ENCODE data around the gene SUCNR1. TPM values are rescaled to one million over a fixed set of nuclear protein-coding genes. Genes with fewer than 3 reads are reported as not detected.

The SUCNR1 gene
- total and polyA plus RNA-seq, 2 donors (not counting 1 experiment from before 2014, with no cell fraction given), result not detected

DNA sequence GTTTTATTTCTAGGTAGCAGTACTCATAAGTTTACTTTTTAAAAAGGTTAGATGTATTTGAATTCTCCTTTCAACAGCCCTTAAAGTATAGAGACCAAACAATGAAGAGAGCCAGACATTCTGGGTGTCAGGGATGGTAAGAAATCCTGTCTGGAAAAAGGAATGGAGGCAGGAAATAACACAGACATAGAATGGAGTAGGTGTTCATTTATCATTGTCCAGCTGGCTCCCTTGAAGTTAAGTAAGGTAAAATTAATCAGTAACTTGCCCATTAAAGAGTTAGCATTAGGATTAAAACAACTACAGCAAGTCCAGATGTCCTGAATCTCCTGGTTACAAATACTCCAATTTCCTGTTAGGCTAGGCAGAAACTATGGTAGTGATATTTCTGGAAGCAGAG is 13.5 kb upstream of the SUCNR1 start:
- TF ChIP-seq, protein P1, sequence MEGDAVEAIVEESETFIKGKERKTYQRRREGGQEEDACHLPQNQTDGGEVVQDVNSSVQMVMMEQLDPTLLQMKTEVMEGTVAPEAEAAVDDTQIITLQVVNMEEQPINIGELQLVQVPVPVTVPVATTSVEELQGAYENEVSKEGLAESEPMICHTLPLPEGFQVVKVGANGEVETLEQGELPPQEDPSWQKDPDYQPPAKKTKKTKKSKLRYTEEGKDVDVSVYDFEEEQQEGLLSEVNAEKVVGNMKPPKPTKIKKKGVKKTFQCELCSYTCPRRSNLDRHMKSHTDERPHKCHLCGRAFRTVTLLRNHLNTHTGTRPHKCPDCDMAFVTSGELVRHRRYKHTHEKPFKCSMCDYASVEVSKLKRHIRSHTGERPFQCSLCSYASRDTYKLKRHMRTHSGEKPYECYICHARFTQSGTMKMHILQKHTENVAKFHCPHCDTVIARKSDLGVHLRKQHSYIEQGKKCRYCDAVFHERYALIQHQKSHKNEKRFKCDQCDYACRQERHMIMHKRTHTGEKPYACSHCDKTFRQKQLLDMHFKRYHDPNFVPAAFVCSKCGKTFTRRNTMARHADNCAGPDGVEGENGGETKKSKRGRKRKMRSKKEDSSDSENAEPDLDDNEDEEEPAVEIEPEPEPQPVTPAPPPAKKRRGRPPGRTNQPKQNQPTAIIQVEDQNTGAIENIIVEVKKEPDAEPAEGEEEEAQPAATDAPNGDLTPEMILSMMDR (IDR thresholded peaks at IDR 0.05), result no peak
- TF ChIP-seq EZH2 (IDR thresholded peaks at IDR 0.05; ENCODE audit: borderline replicate concordance, insufficient read depth, low read depth, low read length, poor library complexity, severe bottlenecking), result no peak
- Mint-ChIP-seq H3K4me3 (no peak overlapping the region), H3K4me1 (no peaks in the 10 kb centered on the region), H3K9me3 (ENCODE audit: insufficient read depth) (no peaks in the 10 kb centered on the region), H3K27me3 (peaks cover 13% of the 10 kb centered on the region), H3K27ac (no peak overlapping the region)
- Histone ChIP-seq H3K4me3 (ENCODE audit: control extremely low read depth in 1 of 5, extremely low read depth in 1 of 5, insufficient read depth in 1 of 5, low read depth in 2 of 5, low read length in 4 of 5) (no peak overlapping the region), H3K27ac (ENCODE audit: low read length in 2 of 2) (no peak overlapping the region), H3K27me3 (replicated peaks in 1 of 4; ENCODE audit: control extremely low read depth in 1 of 4, control insufficient read depth in 3 of 4, insufficient read depth in 4 of 4, low read length in 3 of 4) (no peaks in the 10 kb centered on the region), H3K4me2 (replicated peaks; ENCODE audit: low read depth, low read length, poor library complexity, severe bottlenecking) (no peak overlapping the region), H3K9ac (ENCODE audit: low read length) (no peak overlapping the region), H3K79me2 (ENCODE audit: control insufficient read depth, insufficient read depth, low read length) (no peaks in the 10 kb centered on the region), H2AFZ (ENCODE audit: insufficient read depth, low read depth, low read length, poor library complexity, severe bottlenecking) (no peak overlapping the region), H3K36me3 (replicated peaks in 1 of 2; ENCODE audit: control extremely low read depth in 1 of 2, control insufficient read depth in 1 of 2, extremely low read depth in 1 of 2, insufficient read depth in 2 of 2, low read length in 1 of 2) (no peaks in the 10 kb centered on the region), H3K9me3 (ENCODE audit: control extremely low read depth in 1 of 3, control insufficient read depth in 2 of 3, insufficient read depth in 1 of 3, low read length in 2 of 3) (no peaks in the 10 kb centered on the region), H4K20me1 (ENCODE audit: control insufficient read depth, insufficient read depth, low read length, poor library complexity, severe bottlenecking) (no peaks in the 10 kb centered on the region), H3K4me1 (ENCODE audit: control insufficient read depth in 2 of 2, insufficient read depth in 2 of 2, low read length in 2 of 2) (no peaks in the 10 kb centered on the region)
- intact Hi-C loops (cut with micrococcal nuclease), result no loop called here
- no peak for DNase-seq
- POLR2A ChIA-PET, result no interaction called here
- no peak for ATAC-seq (ENCODE audit: low read depth)
- CTCF ChIA-PET, result no interaction called here

DNA sequence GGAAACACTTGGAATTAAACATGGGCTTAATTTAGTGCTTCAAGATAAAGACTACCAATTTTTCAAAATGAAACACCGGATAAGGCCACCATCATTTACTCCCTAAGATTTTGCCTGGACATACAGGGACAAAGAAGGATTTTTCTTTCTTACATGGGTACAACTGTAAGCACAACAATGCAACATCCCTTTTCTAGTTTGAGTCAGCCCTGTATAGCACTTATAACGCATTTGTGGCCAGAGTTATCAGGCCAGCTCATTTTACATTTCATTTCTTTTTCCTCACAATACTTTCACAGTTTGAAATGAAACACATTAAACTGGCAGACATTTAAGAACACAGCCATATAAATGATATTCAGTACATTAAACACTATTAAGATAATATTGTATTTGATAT is 9.8 kb upstream of the SUCNR1 start:
- no CpG with 5 or more reads among the region's 2 CpGs for WGBS (ENCODE audit: insufficient coverage)
- Histone ChIP-seq H3K4me1 (ENCODE audit: control insufficient read depth in 2 of 2, insufficient read depth in 2 of 2, low read length in 2 of 2) (no peaks in the 10 kb centered on the region), H3K9ac (ENCODE audit: low read length) (no peak overlapping the region), H3K4me3 (ENCODE audit: control extremely low read depth in 1 of 5, extremely low read depth in 1 of 5, insufficient read depth in 1 of 5, low read depth in 2 of 5, low read length in 4 of 5) (no peak overlapping the region), H3K4me2 (replicated peaks; ENCODE audit: low read depth, low read length, poor library complexity, severe bottlenecking) (no peak overlapping the region), H3K79me2 (ENCODE audit: control insufficient read depth, insufficient read depth, low read length) (no peaks in the 10 kb centered on the region), H3K27me3 (replicated peaks in 1 of 4; ENCODE audit: control extremely low read depth in 1 of 4, control insufficient read depth in 3 of 4, insufficient read depth in 4 of 4, low read length in 3 of 4) (no peaks in the 10 kb centered on the region), H3K9me3 (ENCODE audit: control extremely low read depth in 1 of 3, control insufficient read depth in 2 of 3, insufficient read depth in 1 of 3, low read length in 2 of 3) (no peaks in the 10 kb centered on the region), H2AFZ (ENCODE audit: insufficient read depth, low read depth, low read length, poor library complexity, severe bottlenecking) (no peak overlapping the region), H4K20me1 (ENCODE audit: control insufficient read depth, insufficient read depth, low read length, poor library complexity, severe bottlenecking) (no peaks in the 10 kb centered on the region), H3K36me3 (replicated peaks in 1 of 2; ENCODE audit: control extremely low read depth in 1 of 2, control insufficient read depth in 1 of 2, extremely low read depth in 1 of 2, insufficient read depth in 2 of 2, low read length in 1 of 2) (no peaks in the 10 kb centered on the region), H3K27ac (ENCODE audit: low read length in 2 of 2) (no peak overlapping the region)
- no peak for TF ChIP-seq EZH2 (IDR thresholded peaks at IDR 0.05; ENCODE audit: borderline replicate concordance, insufficient read depth, low read depth, low read length, poor library complexity, severe bottlenecking)
- TF ChIP-seq, protein P1 (IDR thresholded peaks at IDR 0.05), result no peak
- Mint-ChIP-seq H3K27me3 (no peaks in the 10 kb centered on the region), H3K4me3 (no peak overlapping the region), H3K9me3 (ENCODE audit: insufficient read depth) (no peaks in the 10 kb centered on the region), H3K4me1 (no peaks in the 10 kb centered on the region), H3K27ac (no peak overlapping the region)
- ChIA-PET POLR2A (no interaction called here), CTCF (no interaction called here)
- intact Hi-C loops (cut with micrococcal nuclease), result no loop called here
- ATAC-seq (ENCODE audit: low read depth) (no peak), DNase-seq (no peak)
